GM21526 (cell line): ENCODE measurements around the gene RARB.

Experiments
- ATAC-seq: cut with Tn5 transposase; IDR thresholded peaks from one replicate; pipeline ENCODE4 v1.9.1; 2021; ENCODE audit warnings: moderate library complexity; ENCODE audit not compliant: unreplicated experiment, low FRiP score

RARB gene

DNA sequence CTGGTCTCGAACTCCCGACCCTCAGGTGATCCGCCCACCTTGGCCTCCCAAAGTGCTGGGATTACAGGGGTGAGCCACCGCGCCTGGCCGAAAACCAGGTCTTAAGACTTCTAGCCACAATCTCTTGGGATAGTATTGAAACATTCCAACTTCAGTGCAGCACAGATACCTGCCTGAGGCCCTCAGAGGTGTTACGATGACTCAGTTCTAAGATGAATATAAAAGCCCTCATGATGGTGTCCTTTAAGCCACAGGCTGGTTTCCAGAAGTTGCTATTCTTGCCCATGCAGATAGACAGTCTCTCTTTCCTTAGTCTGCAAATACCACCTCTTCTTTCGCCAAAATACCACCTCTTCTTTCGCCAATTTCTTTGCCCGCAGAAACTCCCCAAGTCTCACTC is 69.0 kb downstream of the RARB start:
- no peak for ATAC-seq

DNA sequence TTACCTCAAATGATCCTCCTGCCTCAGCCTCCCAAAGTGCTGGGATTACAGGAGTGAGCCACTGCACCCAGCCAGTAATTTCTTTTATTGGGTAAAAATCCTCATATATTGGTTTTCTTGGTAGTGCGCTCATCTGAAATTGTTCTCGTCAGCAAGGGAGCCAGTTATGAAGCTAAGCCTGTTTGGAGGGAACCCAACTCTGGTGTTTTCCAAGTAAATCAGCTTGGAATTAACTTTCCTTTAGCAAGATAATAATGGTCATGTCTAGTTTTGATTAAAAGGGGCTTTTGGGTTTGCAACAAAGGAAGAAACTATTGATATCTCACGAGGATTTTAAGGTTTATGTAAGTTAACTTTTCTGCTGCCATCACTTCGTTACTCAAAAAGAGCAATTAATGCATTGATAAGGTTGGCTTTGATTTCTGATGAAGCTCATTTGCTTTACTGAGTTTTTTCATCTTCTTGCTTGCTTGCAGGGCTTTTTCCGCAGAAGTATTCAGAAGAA is 72.7 kb downstream of the RARB start:
- ATAC-seq: no peak

DNA sequence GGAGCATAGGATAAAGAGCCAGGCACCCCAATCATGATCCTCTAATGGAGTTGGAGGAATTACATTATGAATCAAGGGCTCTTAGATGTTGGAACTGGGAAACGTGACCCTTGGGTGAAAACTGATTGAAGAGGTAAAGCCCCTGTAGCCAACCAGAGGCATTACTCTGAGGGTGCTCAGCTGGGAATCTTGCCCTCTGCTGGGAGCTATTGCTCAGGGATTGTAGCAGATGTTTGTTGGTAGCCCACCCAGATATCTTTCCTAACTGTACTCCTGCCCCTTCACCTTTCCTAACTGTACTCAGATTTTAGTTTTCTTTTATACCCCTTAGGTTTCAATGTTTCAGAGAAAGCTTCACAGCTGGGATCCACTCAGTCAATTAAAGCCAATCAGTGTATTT is 74.2 kb downstream of the RARB start:
- no peak for ATAC-seq

DNA sequence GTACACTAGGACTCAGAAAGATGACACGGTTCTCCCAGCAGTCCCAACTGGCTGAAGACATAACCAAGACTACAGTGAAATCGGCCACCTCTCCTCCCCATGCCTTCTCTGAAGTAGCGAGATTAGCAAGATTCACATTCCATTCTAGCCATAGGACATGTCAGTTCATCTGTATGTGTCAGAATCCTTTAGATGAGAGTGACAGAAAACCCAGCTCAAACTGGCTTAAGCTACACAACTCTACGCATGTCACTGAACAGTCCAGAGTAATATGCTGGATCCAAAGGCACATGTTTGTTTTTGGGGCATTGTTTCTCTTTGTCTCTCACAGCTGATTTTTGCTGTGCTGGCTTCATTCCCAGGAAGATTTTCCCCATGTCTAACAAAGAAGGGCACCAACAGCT is 75.8 kb downstream of the RARB start:
- ATAC-seq: no peak

DNA sequence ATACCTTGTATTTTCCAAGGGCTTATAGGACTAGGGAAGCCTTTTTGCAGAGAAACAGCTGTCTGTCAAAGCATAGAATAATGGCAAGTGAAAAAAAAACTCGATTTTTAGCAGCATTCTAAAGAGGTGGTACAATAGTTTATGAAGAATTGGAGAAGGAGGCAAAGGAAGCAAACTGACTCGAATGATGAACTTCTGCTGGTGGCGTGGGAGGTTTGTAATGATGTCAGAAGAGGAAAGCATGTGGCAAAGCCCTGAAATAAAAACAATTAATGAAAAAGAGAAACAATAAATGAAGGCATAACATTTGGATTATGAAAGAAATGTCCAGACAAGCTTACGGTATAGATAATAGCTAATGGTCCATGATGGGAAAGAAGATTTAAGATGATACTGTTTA is 77.5 kb downstream of the RARB start:
- no peak for ATAC-seq

DNA sequence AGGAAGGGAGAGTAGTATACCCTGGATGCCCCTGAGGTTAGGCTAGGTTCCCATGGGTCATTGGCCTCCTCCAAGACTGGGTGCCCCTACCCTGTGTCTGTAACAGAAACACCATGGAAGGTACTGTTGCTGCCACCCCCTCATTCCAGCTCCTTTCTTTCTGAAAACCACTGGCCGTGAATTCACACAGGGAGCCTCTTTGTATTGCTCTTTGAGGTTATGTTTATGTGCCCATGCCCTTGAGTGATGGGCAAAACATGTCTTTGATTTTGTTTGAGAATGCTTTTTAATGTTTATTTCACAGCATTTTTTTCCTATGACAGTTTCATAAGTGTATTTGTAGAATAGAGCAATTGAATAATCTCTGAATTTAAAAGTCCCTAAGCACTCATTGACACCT is 79.7 kb downstream of the RARB start:
- ATAC-seq: no peak

DNA sequence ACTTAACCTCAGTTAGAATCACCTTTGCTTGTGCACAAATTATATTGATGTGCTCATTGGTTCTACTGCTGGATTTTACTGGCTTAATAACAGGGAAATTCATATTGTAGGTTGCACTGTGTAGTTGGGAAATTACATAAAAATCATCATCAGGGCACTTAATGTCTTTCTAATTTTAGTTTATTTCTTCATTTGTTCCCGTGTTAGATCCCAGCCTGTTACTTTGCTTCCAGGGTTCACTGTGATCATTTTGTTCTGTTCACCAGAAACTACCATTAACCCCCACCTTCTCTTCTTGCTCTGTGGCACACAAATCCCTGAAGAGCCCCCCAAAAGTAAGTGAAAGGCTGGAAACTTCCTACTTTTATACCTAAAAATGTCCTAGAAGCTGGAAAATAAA is 80.4 kb downstream of the RARB start:
- ATAC-seq: no peak

DNA sequence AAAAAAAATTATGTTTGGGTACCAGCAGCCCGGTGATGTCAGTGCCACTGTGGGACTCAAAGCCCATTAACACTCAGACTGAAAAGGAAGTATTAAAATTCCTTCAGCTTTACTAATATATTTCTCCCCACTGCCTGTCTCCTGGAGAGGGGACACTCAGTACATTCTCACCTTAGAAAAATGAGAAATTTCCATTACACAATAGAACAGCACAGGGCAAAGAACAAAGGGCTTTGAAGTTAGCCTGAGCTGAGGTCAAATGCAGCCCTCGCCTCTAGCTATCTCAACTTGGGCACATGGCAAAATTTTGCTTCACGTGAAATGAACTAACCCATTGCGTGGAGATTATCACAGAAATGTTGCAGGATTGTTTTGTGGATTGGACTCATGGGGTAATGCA is 80.8 kb downstream of the RARB start:
- ATAC-seq: no peak

DNA sequence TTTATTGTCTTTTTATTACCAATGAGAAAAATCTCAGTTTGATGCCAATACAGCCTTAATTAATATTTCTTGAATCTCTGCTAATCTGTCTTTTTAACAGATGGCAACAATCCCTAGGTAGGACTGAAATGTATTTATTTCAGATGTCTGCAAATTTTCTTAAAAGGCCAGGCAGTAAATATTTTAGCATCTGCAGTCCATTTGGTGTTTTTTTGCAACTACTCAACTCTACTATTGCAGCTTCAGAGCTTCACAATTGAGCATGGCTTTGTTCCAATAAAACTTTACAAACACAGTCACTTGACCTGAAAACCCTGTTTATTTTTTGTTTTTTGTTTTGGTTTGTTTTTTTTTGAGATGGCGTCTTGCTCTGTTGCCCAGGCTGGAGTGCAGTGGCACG is 82.7 kb downstream of the RARB start:
- ATAC-seq: no peak

DNA sequence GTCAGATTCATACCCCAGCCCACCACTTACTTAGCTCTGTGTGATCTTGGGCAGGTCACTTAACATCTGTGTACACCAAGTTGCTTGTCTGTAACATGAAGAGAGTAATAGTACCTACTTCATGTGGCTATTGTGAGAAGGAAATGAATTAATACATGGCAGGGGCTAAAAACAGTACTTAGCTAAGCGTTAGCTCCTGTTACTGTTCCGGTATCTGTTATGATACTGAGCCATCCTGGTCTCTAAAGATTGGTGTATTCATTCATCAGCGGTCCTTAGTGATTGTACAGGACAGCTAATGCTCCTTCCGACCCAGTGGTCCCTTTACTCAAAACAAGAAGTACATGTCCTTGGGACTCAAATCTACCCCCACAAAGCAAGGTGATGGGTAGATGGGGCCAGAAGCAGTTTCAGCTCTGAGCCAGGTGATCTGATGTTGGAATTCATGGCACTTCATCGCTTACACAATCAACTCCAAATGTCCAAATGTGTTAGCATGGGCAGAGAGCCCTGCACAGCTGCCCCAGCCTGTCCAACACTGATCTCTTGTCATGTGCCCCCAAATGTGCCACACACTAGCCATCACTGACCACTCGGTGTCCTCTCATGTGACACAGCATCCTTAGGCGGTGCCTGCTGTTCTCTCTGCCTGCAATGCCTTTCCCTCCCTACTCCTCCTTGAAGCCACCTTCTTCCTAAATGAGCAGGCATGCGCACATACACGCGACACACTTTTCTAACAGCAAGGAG is 84.1 kb downstream of the RARB start:
- ATAC-seq: no peak

DNA sequence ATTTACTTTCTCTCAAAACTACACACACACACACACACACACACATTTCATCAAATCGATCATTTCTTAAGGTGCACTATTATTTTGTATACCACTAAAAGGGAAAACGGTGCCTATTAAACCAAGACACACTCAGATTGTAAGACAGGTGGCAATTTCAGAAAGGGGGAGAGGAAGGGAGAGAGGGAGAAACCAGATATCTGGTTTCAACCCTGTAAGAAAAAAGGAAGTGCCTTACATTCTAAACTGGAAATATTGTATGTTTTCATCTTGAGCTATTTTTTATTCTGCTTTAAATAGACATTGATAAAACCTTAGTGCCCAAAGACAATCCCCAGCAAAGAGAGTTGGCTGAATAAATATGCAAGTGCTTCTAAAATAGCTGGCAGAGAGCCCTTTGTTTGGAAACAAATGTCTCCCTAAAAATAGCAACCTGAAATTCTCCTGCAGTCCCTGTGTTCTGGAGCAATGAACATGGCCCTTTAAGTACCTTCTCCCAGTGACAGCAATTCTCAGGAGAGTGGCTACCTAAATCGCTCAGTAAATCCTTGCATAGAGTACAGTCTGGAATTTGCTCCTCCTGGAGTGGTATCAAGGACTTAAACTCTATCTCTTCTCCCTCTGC is 85.7 kb downstream of the RARB start:
- ATAC-seq: no peak

DNA sequence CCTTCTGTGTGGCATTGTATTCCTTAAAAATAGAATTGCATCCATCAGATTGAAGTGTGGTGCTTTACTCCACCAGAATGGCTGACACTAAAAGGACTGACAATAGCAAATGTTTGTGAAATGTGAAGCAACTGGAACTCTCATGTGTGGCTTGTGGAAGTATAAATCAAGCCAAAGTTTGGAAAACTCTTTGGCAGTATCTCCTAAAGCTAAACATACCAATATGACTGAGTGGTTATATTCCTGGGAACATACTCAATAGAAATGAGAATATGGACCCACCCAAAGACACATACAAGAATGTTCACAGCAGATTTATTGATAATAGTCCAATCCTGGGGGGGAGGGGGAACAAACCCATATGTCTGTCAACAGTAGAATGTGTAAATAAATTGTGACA is 87.1 kb downstream of the RARB start:
- no peak for ATAC-seq

DNA sequence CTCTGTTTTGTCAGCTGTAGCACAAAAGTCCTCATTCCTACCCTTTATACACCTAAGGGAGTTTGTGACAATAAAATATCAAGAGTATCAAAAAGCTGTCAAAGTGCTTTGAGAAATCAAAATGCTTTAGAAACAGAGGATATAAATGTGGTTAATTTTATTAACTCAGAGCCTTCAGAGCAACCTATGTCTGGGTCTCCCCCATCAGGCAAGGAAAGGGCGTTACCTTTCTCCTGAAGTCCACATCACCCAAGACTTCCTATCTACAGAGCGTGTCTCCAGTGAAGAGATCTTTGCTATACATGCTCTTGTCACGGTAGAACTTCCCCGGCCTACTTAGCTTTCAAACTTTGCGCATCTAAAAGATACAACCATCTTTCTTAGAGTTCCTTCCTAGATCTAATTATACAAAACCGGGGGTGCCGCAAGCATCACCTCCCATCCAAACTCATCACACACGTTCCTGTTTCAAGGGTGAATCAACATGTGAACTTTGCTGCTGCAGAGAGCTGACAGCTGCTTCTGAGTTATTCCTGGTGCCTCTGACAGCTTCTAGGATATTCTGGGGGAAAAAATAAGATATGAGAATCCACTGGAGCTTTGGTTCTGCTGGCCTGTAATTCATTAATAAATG is 93.0 kb downstream of the RARB start:
- ATAC-seq: no peak

DNA sequence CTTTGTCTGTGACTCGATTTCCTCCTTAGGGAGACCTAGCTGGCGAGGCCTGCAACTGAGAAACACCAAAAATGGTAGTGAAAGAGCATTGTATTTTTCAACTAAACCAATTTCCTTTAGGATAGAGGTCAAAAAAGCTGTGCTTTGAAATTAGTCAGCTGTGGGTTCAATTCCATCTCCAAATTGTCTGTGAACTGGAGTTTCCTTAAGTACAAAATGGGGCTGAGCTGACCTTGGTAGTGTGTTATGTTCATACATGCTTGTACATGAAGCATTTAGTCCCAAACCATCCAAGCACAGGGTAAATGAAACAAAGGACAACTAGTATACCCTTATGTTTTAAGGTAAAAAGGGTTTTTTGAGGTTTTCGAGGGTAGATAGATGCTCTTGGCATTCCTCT is 99.3 kb downstream of the RARB start:
- ATAC-seq: no peak

DNA sequence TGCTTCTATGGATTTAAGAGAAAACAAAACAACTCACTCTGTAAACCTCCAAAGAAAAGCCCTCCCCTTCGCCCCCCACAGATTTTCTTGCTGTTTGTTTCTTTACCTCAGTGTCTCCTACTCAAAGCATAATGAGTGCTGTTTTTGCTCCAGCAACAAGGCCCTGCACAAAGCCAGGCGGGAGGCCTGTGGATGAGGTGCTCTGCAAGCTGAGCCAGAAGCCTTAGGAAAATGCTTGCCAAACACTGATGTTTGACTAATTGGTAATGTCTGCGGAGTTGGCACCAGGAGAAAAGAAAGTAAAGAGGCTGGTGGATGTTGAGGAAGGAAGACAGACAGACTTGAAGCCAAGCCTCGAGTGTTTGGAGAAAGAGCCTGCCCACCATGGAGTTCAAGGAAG is 99.7 kb downstream of the RARB start:
- no peak for ATAC-seq

DNA sequence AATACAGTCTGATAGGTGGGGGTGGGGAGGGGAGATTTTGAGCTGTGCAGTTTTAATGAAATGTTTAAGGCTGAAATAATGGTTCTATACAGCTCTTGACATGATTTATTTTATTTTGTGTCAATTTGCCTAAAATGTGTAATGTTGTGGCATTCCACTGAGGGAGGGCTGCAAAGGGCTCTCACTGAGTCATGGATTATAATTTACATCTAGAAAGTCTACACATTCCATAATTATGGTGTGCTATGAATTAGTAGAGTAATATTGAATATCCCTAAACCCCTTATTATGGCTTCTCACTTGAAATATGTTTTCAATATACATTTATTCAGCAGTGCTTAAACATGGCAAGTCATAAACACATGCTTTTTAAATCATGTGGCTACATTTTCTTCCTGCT is 103.9 kb downstream of the RARB start:
- ATAC-seq: no peak

DNA sequence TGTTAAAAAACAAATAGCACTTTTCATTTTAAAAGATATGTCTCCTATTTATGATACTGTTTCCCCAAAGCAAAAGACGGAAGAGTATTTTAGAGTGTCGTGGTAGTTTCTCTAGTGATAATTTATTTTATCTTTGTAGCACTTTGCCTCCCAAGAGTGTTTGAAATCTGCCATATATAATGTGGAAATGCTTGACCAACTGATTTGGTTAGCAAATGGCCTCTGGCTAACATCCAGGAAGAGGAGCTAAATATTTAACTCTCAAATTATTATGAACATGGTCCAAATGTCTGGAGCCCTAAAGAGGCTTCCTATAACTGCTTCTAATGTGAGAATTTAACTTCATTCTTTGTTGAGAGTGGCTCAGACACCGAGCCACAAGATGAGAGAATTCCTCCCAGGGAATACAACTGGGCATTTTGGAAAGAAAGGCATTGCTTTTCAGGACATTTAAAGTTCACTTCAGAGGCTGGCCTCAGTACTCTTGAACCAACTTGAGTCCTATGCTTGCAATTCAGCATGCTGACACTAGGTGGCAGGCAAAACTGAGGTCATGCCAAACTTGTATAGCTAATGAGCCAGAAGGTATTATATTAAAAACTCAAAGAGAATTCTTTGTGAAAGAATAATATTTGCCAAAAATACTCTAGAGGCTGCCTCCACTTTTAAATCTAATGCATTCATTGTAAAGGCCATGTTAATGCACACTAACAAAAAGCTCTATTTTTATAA is 104.5 kb downstream of the RARB start:
- peak; percentile 61 for ATAC-seq

DNA sequence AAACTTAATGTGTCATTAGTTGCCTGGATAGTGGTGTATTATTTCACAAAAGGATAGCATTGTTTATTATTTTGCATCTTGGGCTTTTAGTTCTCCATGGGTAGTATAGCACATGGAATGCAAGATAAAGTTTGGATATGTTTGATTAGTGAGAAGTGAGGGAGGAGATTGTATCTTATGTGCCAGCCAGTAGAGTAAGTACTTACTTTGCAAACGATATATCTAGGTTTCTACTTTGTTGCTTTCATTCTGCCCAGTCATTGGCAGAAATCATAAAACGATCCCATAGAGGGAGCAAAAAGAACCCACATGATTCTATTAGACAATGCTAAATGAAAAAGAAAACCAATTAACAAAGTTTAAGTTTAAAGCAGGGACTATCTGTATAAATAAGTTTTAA is 105.3 kb downstream of the RARB start:
- no peak for ATAC-seq

DNA sequence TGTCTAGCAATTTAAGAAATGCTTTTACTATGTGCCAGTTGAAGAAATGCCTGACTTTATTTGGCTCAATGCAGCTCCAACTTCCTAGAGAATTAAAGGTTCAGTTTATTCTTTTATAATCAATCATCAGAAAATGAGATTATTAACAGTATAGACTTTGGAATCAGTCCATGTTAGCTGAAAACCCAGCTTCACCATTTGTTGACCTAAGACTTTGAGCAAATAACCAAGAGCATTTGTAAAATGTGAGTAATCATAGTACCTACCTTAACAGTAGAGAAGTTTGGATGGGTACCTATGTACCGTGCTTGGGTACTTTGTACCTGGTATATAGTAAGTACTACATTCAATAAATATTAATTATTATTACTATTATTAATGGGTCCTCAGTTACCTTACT is 105.9 kb downstream of the RARB start:
- ATAC-seq: no peak

DNA sequence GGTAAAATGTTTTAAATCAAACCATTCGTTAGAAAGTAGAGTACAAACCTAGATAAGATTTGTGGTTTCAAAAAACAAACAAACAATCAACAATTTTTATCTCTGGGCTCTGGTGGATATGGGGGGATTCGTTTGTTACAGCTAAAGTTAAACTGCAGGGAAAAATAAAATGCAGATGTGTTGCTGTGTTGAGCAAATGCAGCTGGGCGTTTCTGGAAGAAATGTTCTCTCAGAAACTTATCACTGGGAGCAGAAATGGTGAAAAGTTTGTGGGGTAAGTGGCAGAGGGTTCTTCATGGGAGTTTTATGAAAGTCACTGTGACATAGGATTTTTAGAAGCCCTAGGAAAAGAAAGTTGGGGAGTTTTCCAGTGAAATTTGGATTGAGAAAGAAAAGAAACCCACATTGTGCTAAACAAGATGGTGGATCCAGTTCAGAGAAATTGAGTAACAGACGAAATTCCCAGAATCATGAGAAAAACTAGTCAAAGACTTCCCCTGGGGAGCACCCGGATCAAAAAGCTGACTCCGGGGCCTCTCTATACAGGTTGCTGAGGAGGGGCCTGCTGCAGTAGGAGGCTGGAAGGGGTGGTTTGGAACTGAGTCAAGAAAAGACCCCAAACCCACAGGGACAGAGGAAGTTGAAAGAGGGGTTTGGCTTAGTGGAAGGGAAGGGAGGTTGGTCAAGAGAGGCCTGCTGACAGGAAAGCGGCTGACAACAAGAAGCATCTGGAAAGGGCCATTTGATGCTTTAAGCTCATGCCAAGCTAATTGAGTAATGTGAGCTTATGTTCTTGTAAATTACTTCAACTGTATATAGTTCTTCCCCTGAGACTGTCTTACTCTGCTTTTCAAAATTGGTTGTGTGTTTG is 108.7 kb downstream of the RARB start:
- no peak for ATAC-seq
